LNCaP clone FGC (cell line): ENCODE results near the gene ICE2.

Experiments
- DNase-seq: peaks from one replicate; pipeline ENCODE4 v3.0.0-alpha.2; 2011; ENCODE audit warnings: low read depth
- H3K4me3 ChIP-seq: 2 replicates; pipeline ENCODE4 v1.5.1; 2011; ENCODE audit warnings: mild to moderate bottlenecking, low read depth, low read length, control low read depth
- TF ChIP-seq, protein P1 (sequence below): IDR thresholded peaks from 2 replicates; pipeline ENCODE4 v1.5.1; 2012; ENCODE audit warnings: mild to moderate bottlenecking; ENCODE audit not compliant: control insufficient read depth, insufficient read depth; ENCODE audit errors: extremely low read depth

Gene ICE2

DNA sequence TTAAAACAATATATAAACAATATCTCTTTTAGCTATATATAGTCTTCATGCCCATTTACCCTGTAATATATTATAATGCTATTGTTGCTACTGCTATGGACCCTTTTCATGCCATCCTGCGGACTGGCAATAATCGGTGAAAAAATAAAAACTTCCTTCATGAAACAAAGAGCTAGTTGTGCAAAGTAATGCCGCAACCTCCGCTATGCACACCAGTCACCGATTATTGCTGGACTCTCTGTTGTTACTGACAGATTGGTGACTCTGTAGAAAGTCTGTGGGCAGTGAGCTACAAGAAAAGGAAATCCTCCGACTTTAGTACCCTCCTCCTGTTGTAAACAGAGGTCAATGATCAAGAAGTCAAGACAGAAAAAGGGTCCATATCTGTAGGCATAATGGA lies 17.9 kb upstream of the ICE2 start:
- TF ChIP-seq, protein P1, sequence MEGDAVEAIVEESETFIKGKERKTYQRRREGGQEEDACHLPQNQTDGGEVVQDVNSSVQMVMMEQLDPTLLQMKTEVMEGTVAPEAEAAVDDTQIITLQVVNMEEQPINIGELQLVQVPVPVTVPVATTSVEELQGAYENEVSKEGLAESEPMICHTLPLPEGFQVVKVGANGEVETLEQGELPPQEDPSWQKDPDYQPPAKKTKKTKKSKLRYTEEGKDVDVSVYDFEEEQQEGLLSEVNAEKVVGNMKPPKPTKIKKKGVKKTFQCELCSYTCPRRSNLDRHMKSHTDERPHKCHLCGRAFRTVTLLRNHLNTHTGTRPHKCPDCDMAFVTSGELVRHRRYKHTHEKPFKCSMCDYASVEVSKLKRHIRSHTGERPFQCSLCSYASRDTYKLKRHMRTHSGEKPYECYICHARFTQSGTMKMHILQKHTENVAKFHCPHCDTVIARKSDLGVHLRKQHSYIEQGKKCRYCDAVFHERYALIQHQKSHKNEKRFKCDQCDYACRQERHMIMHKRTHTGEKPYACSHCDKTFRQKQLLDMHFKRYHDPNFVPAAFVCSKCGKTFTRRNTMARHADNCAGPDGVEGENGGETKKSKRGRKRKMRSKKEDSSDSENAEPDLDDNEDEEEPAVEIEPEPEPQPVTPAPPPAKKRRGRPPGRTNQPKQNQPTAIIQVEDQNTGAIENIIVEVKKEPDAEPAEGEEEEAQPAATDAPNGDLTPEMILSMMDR: no peak
- H3K4me3 ChIP-seq: no peak overlapping the region

DNA sequence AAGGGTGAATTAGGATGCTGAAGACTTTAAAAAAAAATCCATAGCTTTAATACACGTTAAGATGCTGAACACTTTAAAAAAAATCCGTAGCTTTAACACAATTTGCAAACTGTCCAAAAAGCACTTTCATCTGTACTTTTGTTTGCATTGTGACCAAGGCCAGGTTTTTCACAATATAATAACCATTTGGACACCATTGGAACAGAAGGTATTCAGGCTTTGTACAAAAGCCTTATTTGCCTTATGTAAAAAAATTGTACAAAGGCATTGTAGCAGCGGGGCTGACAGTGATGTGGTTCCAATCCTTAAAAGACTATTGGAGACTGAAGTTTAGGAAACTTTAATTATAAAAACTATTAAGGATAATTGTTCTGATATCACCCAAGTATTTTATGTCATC lies 15.2 kb upstream of the ICE2 start:
- TF ChIP-seq, protein P1: no peak
- no peak overlapping the region for H3K4me3 ChIP-seq
- DNase-seq: no peak

More for the DNA sequence above, 17.9 kb upstream of the ICE2 start:
- no peak for DNase-seq

DNA sequence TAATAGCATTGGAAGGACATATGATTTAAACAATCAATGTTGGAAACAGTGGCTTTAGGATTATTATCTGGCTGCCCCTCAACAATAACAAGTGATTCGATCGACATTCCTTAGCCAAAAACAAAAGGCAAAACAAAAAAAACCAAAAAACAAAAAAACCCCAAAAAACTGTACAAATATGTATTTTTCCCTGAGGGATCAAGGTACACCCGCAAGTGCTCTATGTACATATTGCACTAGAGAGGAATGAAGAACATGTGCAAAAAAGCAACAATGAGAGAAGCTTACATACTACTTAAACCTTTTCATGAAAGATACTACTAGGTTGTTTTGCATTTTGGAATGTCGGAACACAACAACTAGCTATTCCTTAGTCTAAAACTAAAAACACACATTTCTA lies 14.2 kb upstream of the ICE2 start:
- TF ChIP-seq, protein P1: no peak
- DNase-seq: no peak
- H3K4me3 ChIP-seq: no peak overlapping the region

DNA sequence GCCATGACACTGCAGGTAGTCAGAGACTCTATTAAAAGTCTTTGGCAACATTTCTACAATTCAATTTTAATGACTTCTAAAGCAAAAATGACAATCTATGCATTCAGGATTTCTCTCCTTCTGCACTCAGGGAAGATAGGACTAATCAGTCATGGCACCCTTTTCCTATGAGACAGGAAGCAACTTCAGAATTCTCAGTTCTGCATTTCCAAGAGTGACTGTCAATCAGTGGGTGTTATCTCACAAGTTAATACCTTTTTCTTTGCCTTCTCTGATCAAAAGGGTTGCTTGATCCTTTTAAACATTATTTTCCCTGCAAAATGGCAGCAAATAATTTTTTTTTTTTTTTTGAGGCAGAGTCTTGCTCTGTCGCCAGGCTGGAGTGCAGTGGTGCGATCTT lies 7.8 kb upstream of the ICE2 start:
- no peak for DNase-seq
- TF ChIP-seq, protein P1: no peak
- no peak overlapping the region for H3K4me3 ChIP-seq

DNA sequence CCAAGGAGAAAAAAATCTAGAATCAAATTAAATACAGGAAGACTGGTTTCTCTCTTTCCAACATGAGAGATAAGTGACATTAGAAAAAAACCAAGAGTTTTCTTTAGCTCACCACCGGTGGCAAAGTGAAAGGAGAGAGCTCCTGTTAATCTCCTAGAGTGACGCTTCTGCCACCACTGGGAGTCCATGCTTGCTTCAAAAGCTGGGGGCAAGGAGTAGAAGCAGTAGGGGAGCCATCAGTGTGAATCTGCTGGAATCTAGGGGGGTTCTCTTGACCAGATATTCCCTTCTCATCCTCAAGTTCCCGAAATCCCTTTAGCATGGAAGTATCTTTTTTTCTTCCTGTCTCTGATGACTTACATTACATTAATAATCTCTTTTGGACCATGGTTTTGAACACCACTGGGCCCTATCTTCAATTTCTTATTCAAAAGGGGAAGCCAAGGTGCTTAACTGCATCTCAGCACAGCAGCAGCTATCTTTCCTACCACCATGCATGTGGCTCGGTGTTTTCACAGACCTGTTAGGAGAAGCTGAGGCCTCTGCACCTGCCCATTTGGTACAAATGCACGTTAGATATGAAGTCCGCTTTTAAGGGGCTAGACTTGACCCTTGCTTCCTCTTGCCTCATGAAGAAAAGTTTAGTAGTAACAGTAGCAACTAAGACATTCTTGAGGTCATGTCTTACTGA lies 6.6 kb upstream of the ICE2 start:
- TF ChIP-seq, protein P1: no peak
- DNase-seq: no peak

DNA sequence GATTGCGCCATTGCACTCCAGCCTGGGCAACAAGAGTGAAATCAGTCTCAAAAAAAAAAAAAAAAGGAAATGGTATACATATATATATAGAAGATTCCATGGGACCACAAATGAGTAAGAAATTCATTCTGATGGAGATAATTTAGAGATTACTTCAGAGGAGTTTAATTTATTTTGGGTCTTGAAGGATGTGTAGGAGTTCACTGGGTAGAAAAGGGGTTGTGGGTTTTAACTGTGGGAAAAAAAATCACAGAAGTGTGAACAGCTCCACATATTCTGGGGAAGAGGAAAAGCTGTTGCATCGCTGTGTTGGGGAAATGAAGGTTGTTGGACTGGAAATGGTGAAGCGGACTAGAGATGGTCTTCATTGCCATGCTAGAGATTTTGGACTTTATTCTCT lies 4.1 kb upstream of the ICE2 start:
- no peak overlapping the region for H3K4me3 ChIP-seq
- TF ChIP-seq, protein P1: no peak
- DNase-seq: no peak

More for the DNA sequence above, 6.6 kb upstream of the ICE2 start:
- no peak overlapping the region for H3K4me3 ChIP-seq

DNA sequence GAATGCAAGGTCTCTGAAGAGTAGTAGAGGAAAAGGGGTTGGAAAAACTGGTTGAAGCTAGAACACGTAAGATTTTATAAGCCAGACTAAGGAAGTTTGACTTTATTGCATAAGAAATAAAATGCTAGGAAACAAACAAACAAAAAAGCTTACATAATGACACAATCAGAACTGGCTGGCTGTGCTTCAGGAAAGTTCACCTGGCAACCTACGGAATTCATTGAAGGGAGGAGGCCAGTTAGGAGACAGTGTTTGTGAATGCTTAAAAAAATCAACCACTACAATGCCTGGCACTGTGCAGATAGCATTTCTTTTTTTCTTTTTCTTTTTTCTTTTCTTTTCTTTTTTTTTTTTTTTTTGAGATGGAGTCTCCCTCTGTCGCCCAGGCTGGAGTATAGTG lies 1.9 kb upstream of the ICE2 start:
- TF ChIP-seq, protein P1: no peak
- peak; percentile 94 for DNase-seq
- no peak overlapping the region for H3K4me3 ChIP-seq
